MCF 10A (cell line): ENCODE data around the gene SIDT1. TPM values are rescaled to one million over a fixed set of nuclear protein-coding genes. Genes with fewer than 3 reads are reported as not detected.

Source experiments
- BruUV-seq: library from RNA; stranded (reverse); fragments of 400-500 nt; replicated peaks from 2 replicates; lab custom pipeline; 2021; lab: Mats Ljungman, UMichigan
- CTCF ChIA-PET: fragments of 300-600 bp; sonication (Branson Sonifier 250); formaldehyde crosslinking; extraction: SDS; loops from one replicate; lab custom pipeline; 2021; ENCODE audit warnings: antibody characterized with exemption, inconsistent platforms; lab: Yijun Ruan, JAX
- POLR2A ChIA-PET: fragments of 300-600, 350-650 bp; sonication (Branson Sonifier 250); formaldehyde crosslinking; extraction: SDS; loops from one replicate; lab custom pipeline; 2020; ENCODE audit warnings: antibody characterized with exemption, inconsistent platforms; lab: Yijun Ruan, JAX
- DNase-seq: peaks from one replicate; pipeline ENCODE4 v3.0.0-alpha.2; 2018; ENCODE audit not compliant: unreplicated experiment
- H3K27ac Mint-ChIP-seq: one replicate; pipeline ENCODE4 v1.8.0; 2022; ENCODE audit warnings: mild to moderate bottlenecking, low read depth, mixed read lengths; ENCODE audit not compliant: unreplicated experiment
- H3K27me3 Mint-ChIP-seq: one replicate; pipeline ENCODE4 v1.8.0; 2022; ENCODE audit warnings: mixed read lengths; ENCODE audit not compliant: insufficient read depth, unreplicated experiment
- H3K36me3 Mint-ChIP-seq: one replicate; pipeline ENCODE4 v1.8.0; 2022; ENCODE audit warnings: mild to moderate bottlenecking, moderate library complexity, mixed read lengths; ENCODE audit not compliant: insufficient read depth, unreplicated experiment
- H3K4me1 Mint-ChIP-seq: one replicate; pipeline ENCODE4 v1.8.0; 2022; ENCODE audit warnings: mixed read lengths; ENCODE audit not compliant: insufficient read depth, unreplicated experiment
- H3K4me3 Mint-ChIP-seq: one replicate; pipeline ENCODE4 v1.8.0; 2022; ENCODE audit warnings: mild to moderate bottlenecking, moderate library complexity, mixed read lengths; ENCODE audit not compliant: unreplicated experiment
- H3K9me3 Mint-ChIP-seq: one replicate; pipeline ENCODE4 v1.8.0; 2022; ENCODE audit warnings: mixed read lengths; ENCODE audit not compliant: unreplicated experiment
- CTCF ChIP-seq: fragments of 200-600 bp; IDR thresholded peaks from one replicate; pipeline ENCODE4 v1.8.0; 2022; ENCODE audit warnings: antibody characterized with exemption, mild to moderate bottlenecking; ENCODE audit not compliant: unreplicated experiment
- intact Hi-C: fragments of 100-400 bp; cut with micrococcal nuclease; formaldehyde crosslinking; loops from 2 replicates; pipeline ENCODE4 v1.14.1; 2022
- total RNA-seq: library from RNA; stranded (reverse); gene quantifications from 2 replicates; pipeline ENCODE4 v1.2.3, GENCODE V29; 2022

SIDT1 gene
- total RNA-seq, 1 experiment from 2014 or later = 0.28 TPM

DNA sequence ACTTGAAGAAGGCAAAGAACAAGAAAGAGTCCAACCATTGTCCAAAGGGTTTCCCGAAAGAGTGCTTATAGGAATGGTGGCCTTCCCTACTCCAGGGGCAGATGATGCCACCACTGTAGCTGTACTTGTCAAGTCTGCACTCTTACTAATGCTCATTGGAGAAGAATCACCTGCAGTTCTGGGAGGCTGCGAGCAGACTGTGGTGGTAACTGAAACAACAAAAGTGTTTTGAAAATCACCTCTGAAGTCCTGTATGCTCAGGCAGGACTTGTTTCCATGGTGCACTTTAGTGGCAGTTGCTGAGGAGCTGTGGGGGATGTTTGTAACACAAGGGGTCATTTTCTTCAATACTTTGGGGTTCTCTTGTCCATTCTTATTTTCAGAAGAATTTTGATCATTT is 128.1 kb downstream of the SIDT1 start:
- H3K27me3 Mint-ChIP-seq = no peaks in the 10 kb centered on the region
- CTCF ChIA-PET = interaction anchor here (0.6 to 1.5 kb wide), 4 partner anchors 8 to 760 kb away, joined by 3 to 4 read pairs (median 3); no protein-coding TSS in a partner anchor
- DNase-seq = no peak
- intact Hi-C loops = no loop called here
- POLR2A ChIA-PET = interaction anchor here (1.0 kb wide), 1 partner anchor 31 kb away, joined by 3 read pairs; no protein-coding TSS in a partner anchor
- no peaks in the 10 kb centered on the region for H3K9me3 Mint-ChIP-seq
- H3K36me3 Mint-ChIP-seq = peaks cover 49% of the 10 kb centered on the region
- no peak for TF ChIP-seq CTCF
- no peak overlapping the region for H3K27ac Mint-ChIP-seq
- BruUV-seq = no TSS peak
- no peak overlapping the region for H3K4me3 Mint-ChIP-seq
- H3K4me1 Mint-ChIP-seq = no peaks in the 10 kb centered on the region

DNA sequence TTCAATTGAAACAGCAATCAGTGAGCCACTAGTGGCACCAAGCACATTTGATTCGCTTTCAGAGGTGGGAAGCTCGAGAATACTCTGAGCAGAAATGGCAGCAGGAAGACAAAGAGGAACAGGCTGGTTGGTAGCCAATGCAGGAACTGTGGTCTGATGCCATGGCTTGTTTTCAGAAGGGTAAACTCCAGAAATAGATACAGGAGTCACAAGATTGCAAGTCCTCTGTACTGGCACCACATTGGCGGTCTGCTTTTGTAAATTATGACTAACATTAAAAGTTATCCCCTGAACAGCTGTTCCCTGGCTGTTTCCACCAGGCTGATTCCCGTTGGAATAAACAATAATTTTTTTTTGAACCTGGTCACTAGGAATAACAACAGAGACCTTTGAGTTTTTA is 128.5 kb downstream of the SIDT1 start:
- no peak overlapping the region for H3K4me3 Mint-ChIP-seq
- H3K4me1 Mint-ChIP-seq = no peaks in the 10 kb centered on the region
- no TSS peak for BruUV-seq
- DNase-seq = no peak
- CTCF ChIA-PET = interaction anchor here (0.7 to 1.5 kb wide), 5 partner anchors 9 to 626 kb away, joined by 3 to 4 read pairs (median 3); no protein-coding TSS in a partner anchor
- POLR2A ChIA-PET = interaction anchor here (1.0 kb wide), 1 partner anchor 31 kb away, joined by 3 read pairs; no protein-coding TSS in a partner anchor
- no peak for TF ChIP-seq CTCF
- no peaks in the 10 kb centered on the region for H3K27me3 Mint-ChIP-seq
- H3K27ac Mint-ChIP-seq = no peak overlapping the region
- H3K9me3 Mint-ChIP-seq = no peaks in the 10 kb centered on the region
- H3K36me3 Mint-ChIP-seq = peaks cover 48% of the 10 kb centered on the region
- intact Hi-C loops = no loop called here

DNA sequence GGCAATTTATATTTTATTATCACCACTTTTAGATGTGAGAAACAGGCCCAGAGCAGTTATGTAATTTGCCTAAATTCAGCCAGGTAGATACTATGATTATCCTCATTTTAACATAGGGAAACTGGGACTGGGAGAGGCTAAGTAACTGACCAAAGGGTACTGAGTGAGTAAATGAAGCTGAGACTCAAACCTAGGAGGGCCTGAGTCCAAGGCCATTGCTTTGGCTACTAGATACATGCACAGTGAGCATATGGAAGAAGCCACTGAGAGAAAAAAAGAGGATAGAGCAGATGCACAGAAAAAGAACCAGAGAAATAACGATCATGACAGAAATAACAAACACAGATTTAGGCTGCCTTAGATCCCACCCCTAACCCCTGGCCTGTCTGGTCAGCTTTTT is 130.5 kb downstream of the SIDT1 start:
- H3K4me1 Mint-ChIP-seq = no peaks in the 10 kb centered on the region
- ChIA-PET POLR2A (interaction anchor here (0.6 kb wide), 2 partner anchors 15 to 627 kb away, joined by 3 read pairs; no protein-coding TSS in a partner anchor), CTCF (interaction anchor here (0.6 to 1.5 kb wide), 2 partner anchors 74 to 586 kb away, joined by 3 read pairs; no protein-coding TSS in a partner anchor)
- no TSS peak for BruUV-seq
- no peaks in the 10 kb centered on the region for H3K27me3 Mint-ChIP-seq
- no peak overlapping the region for H3K27ac Mint-ChIP-seq
- no peak for TF ChIP-seq CTCF
- H3K4me3 Mint-ChIP-seq = no peak overlapping the region
- intact Hi-C loops = no loop called here
- peaks cover 35% of the 10 kb centered on the region for H3K36me3 Mint-ChIP-seq
- H3K9me3 Mint-ChIP-seq = no peaks in the 10 kb centered on the region
- no peak for DNase-seq

DNA sequence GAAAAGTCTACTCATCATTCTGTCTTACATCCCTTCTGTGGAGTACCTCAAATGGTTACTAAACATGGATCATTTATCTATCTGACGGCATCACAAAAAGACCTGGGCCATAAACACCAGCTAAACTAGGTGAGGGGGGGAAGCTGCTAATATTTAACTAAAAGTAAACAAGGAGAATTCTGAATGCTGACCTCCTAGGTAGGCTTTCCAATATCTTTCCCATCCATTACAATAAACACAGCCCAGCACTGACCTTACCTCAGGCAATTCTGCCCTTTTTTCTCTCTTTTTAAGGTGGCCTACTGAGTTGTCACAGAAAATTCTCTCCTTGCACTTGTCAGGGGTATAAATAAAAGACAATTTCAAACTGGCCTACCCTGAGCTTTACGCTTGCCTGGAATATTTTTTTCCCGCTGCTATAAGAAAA is 131.0 kb downstream of the SIDT1 start:
- Mint-ChIP-seq H3K27ac (no peak overlapping the region), H3K36me3 (peaks cover 39% of the 10 kb centered on the region), H3K4me1 (no peaks in the 10 kb centered on the region), H3K9me3 (no peaks in the 10 kb centered on the region), H3K4me3 (no peak overlapping the region), H3K27me3 (no peaks in the 10 kb centered on the region)
- TF ChIP-seq CTCF = no peak
- no TSS peak for BruUV-seq
- intact Hi-C loops = no loop called here
- CTCF ChIA-PET = interaction anchor here (0.6 to 1.5 kb wide), 2 partner anchors 73 to 587 kb away, joined by 3 read pairs; no protein-coding TSS in a partner anchor
- no peak for DNase-seq
- POLR2A ChIA-PET = interaction anchor here (0.6 kb wide), 1 partner anchor 628 kb away, joined by 3 read pairs; no protein-coding TSS in a partner anchor
